CD4-positive, alpha-beta T cell (primary cell): ENCODE measurements around the gene GPC6. TPM values are rescaled to one million over a fixed set of nuclear protein-coding genes. Genes with fewer than 3 reads are reported as not detected.

Experiments
- ATAC-seq: fragments of 200-7000 bp; cut with Tn5 transposase; one replicate; pipeline ENCODE4 v1.10.0; 2022; ENCODE audit warnings: mild to moderate bottlenecking; ENCODE audit not compliant: poor library complexity
- CTCF ChIA-PET: fragments of 350-600 bp; sonication (Branson Sonifier 250); formaldehyde crosslinking; loops from one replicate; lab custom pipeline; 2021; ENCODE audit warnings: antibody characterized with exemption, inconsistent platforms; lab: Charles Lee
- POLR2A ChIA-PET: fragments of 350-600 bp; sonication (Branson Sonifier 250); formaldehyde crosslinking; loops from one replicate; lab custom pipeline; 2021; ENCODE audit warnings: antibody characterized with exemption, inconsistent platforms; lab: Charles Lee
- DNase-seq, 14 experiments: peaks; one replicate each; pipeline ENCODE4 v3.0.0-alpha.2; 2013 to 2020; ENCODE audit warnings: mixed read lengths in 2 of 14
- H3K27ac ChIP-seq, 2 donors: one replicate each; pipeline versions ENCODE4 v1.5.1 to v1.7.0; 2013; ENCODE audit warnings: low read length in 2 of 2, low read depth in 1 of 2, mild to moderate bottlenecking in 1 of 2
- H3K27me3 ChIP-seq, 2 experiments: 1 replicate in 1 of 2; 2 replicates in 1 of 2; pipeline versions ENCODE4 v1.6.1 to v1.7.0; 2013; ENCODE audit warnings: low read length in 2 of 2, control low read depth in 1 of 2, mild to moderate bottlenecking in 1 of 2, moderate library complexity in 1 of 2; ENCODE audit not compliant: insufficient read depth in 2 of 2, control insufficient read depth in 1 of 2
- H3K36me3 ChIP-seq: one replicate; pipeline ENCODE4 v1.6.1; 2013; ENCODE audit warnings: low read length, control low read depth; ENCODE audit not compliant: insufficient read depth
- H3K4me1 ChIP-seq: one replicate; pipeline ENCODE4 v1.6.1; 2013; ENCODE audit warnings: low read length, control low read depth; ENCODE audit not compliant: insufficient read depth
- H3K4me3 ChIP-seq: one replicate; pipeline ENCODE4 v1.5.1; 2013; ENCODE audit warnings: mild to moderate bottlenecking, low read length, moderate library complexity
- H3K9me3 ChIP-seq, 2 experiments: 1 replicate in 1 of 2; 2 replicates in 1 of 2; pipeline versions ENCODE4 v1.6.1 to v1.7.0; 2013; ENCODE audit warnings: low read length in 2 of 2, mild to moderate bottlenecking in 2 of 2, control low read depth in 1 of 2, moderate library complexity in 1 of 2; ENCODE audit not compliant: control insufficient read depth in 1 of 2, insufficient read depth in 1 of 2
- H3K27ac Mint-ChIP-seq: one replicate; pipeline ENCODE4 v1.8.0; 2020; ENCODE audit warnings: mixed read lengths
- H3K27me3 Mint-ChIP-seq: one replicate; pipeline ENCODE4 v1.8.0; 2021; ENCODE audit warnings: mixed read lengths
- H3K36me3 Mint-ChIP-seq: one replicate; pipeline ENCODE4 v1.8.0; 2021; ENCODE audit warnings: low read depth, mixed read lengths
- H3K4me1 Mint-ChIP-seq: one replicate; pipeline ENCODE4 v1.8.0; 2021; ENCODE audit warnings: low read depth, mixed read lengths
- H3K4me3 Mint-ChIP-seq: one replicate; pipeline ENCODE4 v1.8.0; 2020; ENCODE audit warnings: mild to moderate bottlenecking, mixed read lengths
- H3K9me3 Mint-ChIP-seq: one replicate; pipeline ENCODE4 v1.8.0; 2020; ENCODE audit warnings: mixed read lengths
- intact Hi-C, 2 experiments: fragments of 100-400 bp; cut with DNase I in 1 of 2; cut with micrococcal nuclease in 1 of 2; formaldehyde crosslinking; loops; one replicate each; pipeline versions ENCODE4 v1.15.1 to v1.9.0; 2023 to 2025; cut with DNase I, micrococcal nuclease
- total RNA-seq, 174 experiments: library from RNA in 2 of 174; stranded (reverse) in 2 of 174; gene quantifications; one replicate each; pipeline ENCODE4 v1.2.3 and lab custom pipeline; 2021 to 2026
- TF ChIP-seq, protein P1 (sequence below): fragments of 200-600 bp; IDR thresholded peaks from one replicate; pipeline ENCODE4 v1.8.0; 2022; ENCODE audit warnings: antibody characterized with exemption, mild to moderate bottlenecking

The GPC6 gene
- total RNA-seq, 2 experiments from 2014 or later = not detected

DNA sequence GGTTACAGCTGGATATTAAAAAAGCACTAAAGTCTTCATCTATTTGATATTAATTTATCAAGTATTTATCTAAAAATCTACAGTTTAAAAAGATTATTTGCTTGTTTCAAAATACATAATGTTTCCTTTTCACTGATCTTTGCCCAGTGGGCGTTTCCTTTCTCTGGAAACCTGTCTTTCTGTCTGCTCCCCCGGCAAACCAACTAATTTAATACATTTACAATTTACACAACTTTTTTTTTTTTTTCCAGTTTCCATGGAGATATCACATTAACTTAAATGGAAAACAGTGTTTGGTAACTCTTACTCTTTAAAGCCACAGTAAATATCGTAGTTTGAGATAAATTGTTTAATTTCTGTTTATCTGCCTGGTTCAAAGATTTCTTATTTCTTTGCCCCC lies 5.3 kb downstream of the GPC6 start:
- POLR2A ChIA-PET = no interaction called here
- H3K4me3 Mint-ChIP-seq = no peak overlapping the region
- DNase-seq (no peak), ATAC-seq (no peak)
- Histone ChIP-seq H3K9me3 (peaks cover 0 to 18% of the 10 kb centered on the region in 2 experiments), H3K36me3 (no peaks in the 10 kb centered on the region), H3K4me1 (no peaks in the 10 kb centered on the region), H3K4me3 (no peak overlapping the region), H3K27ac (no peak overlapping the region), H3K27me3 (peaks cover 18 to 38% of the 10 kb centered on the region in 2 experiments)
- no peaks in the 10 kb centered on the region for H3K9me3 Mint-ChIP-seq
- no peaks in the 10 kb centered on the region for H3K36me3 Mint-ChIP-seq
- TF ChIP-seq, protein P1, sequence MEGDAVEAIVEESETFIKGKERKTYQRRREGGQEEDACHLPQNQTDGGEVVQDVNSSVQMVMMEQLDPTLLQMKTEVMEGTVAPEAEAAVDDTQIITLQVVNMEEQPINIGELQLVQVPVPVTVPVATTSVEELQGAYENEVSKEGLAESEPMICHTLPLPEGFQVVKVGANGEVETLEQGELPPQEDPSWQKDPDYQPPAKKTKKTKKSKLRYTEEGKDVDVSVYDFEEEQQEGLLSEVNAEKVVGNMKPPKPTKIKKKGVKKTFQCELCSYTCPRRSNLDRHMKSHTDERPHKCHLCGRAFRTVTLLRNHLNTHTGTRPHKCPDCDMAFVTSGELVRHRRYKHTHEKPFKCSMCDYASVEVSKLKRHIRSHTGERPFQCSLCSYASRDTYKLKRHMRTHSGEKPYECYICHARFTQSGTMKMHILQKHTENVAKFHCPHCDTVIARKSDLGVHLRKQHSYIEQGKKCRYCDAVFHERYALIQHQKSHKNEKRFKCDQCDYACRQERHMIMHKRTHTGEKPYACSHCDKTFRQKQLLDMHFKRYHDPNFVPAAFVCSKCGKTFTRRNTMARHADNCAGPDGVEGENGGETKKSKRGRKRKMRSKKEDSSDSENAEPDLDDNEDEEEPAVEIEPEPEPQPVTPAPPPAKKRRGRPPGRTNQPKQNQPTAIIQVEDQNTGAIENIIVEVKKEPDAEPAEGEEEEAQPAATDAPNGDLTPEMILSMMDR = no peak
- CTCF ChIA-PET = interaction anchor here (0.7 kb wide), 1 partner anchor 17 kb away, joined by 3 read pairs; no protein-coding TSS in a partner anchor
- H3K27me3 Mint-ChIP-seq = peaks cover 31% of the 10 kb centered on the region
- H3K27ac Mint-ChIP-seq = no peak overlapping the region
- no peaks in the 10 kb centered on the region for H3K4me1 Mint-ChIP-seq
- intact Hi-C loops = no loop called here

DNA sequence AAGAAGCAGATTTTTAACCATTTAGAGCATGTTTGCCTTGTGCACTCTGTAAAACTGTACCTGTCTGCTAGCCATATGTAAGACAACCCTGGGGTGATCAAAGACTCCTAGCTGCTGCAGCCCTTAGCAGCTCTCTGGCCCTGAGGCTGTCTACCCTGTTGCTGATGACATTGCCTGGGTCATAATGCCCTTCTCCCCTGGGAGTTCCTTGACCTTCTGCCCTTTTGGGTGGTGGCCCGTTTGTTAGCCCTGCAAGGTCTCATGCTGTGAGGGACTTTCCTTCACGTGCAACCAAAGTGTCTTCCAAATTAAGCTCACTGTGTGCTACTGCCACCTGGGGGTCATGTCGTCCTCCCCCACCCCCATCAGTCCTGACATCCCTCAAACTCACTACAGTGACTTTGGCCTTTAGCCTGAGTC lies 7.4 kb downstream of the GPC6 start:
- POLR2A ChIA-PET = no interaction called here
- H3K4me3 ChIP-seq = no peak overlapping the region
- Mint-ChIP-seq H3K4me3 (no peak overlapping the region), H3K27me3 (peaks cover 19% of the 10 kb centered on the region), H3K36me3 (no peaks in the 10 kb centered on the region), H3K4me1 (no peaks in the 10 kb centered on the region), H3K27ac (no peak overlapping the region), H3K9me3 (peaks cover 14% of the 10 kb centered on the region)
- CTCF ChIA-PET = no interaction called here
- no peaks in the 10 kb centered on the region for H3K9me3 ChIP-seq
- H3K4me1 ChIP-seq = no peaks in the 10 kb centered on the region
- DNase-seq (no peak), ATAC-seq (no peak)
- no peaks in the 10 kb centered on the region for H3K36me3 ChIP-seq
- TF ChIP-seq, protein P1 = no peak
- no peak overlapping the region for H3K27ac ChIP-seq
- intact Hi-C loops = no loop called here
- H3K27me3 ChIP-seq = peaks cover 0 to 17% of the 10 kb centered on the region in 2 experiments

DNA sequence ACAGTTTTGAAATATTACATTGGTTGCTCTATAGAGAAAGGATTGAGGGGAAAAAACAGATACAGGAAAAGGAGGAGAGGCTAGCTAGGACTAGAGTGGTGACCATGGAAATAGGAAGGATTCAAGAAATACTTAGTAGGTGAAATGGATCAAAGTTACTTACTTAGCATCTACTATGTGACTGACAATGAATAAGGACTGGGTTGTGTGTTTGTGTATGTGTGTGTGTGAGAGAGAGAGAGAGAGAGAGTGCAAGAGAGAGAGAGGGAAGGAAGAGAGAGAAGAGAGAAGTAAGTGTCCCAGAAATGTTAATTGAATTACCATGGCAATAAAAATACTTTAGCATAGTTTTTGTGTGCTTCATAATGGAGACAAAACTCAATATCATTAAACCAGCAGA lies 7.9 kb downstream of the GPC6 start:
- H3K9me3 Mint-ChIP-seq = peaks cover 14% of the 10 kb centered on the region
- H3K27me3 Mint-ChIP-seq = peaks cover 15% of the 10 kb centered on the region
- Histone ChIP-seq H3K9me3 (no peaks in the 10 kb centered on the region), H3K27ac (no peak overlapping the region), H3K4me1 (no peaks in the 10 kb centered on the region), H3K36me3 (no peaks in the 10 kb centered on the region), H3K4me3 (no peak overlapping the region), H3K27me3 (peaks cover 0 to 12% of the 10 kb centered on the region in 2 experiments)
- intact Hi-C loops = no loop called here
- CTCF ChIA-PET = no interaction called here
- POLR2A ChIA-PET = no interaction called here
- no peaks in the 10 kb centered on the region for H3K4me1 Mint-ChIP-seq
- H3K4me3 Mint-ChIP-seq = no peak overlapping the region
- ATAC-seq (no peak), DNase-seq (no peak)
- H3K27ac Mint-ChIP-seq = no peak overlapping the region
- TF ChIP-seq, protein P1 = no peak
- H3K36me3 Mint-ChIP-seq = no peaks in the 10 kb centered on the region
